ENCODE data around the gene NUAK2. TPM values are rescaled to one million over a fixed set of nuclear protein-coding genes. Genes with fewer than 3 reads are reported as not detected.
A peak's percentile ranks its signal among the peaks of the same experiment; 100 is the strongest.

Gene NUAK2
- total and polyA plus RNA-seq, 8 donors = 6.1 to 12.3 (median 8.6) TPM

- no peak for TF ChIP-seq CTCF (IDR thresholded peaks at IDR 0.05)
- ATAC-seq (no peak), DNase-seq (no peak)
- H3K27ac ChIP-seq = no peak overlapping the region
- intact Hi-C loops (cut with DNase I) = loop anchor here (2.0 to 5.0 kb wide), 2 partner anchors 51 kb away; no protein-coding TSS in a partner anchor
- no peaks in the 10 kb centered on the region for H3K36me3 ChIP-seq
- H3K4me1 ChIP-seq = peaks cover 0 to 33% of the 10 kb centered on the region in 2 donors
- H3K27me3 ChIP-seq = no peaks in the 10 kb centered on the region
- H3K9me3 ChIP-seq = no peaks in the 10 kb centered on the region
- no peak overlapping the region for H3K4me3 ChIP-seq
Observed at GRCh38 chr1:205323794-205324193, 2.2 kb upstream of the NUAK2 start.

GRCh38 chr1:205321959-205322283 is 376 bp upstream of the NUAK2 start:
- Histone ChIP-seq H3K27me3 (no peaks in the 10 kb centered on the region), H3K27ac (peak overlapping the region in 1 of 2 donors; percentile 94), H3K36me3 (no peaks in the 10 kb centered on the region), H3K9me3 (no peaks in the 10 kb centered on the region), H3K4me3 (peak overlapping the region in 1 of 2 donors; percentile 92), H3K4me1 (peaks cover 7 to 51% of the 10 kb centered on the region in 2 donors)
- TF ChIP-seq CTCF (IDR thresholded peaks at IDR 0.05) = no peak
- intact Hi-C loops (cut with DNase I) = loop anchor here in 1 of 2 donors (5.0 kb wide), 1 partner anchor 50 kb away; no protein-coding TSS in a partner anchor
- DNase-seq (no peak), ATAC-seq (no peak)

GRCh38 chr1:205319081-205320018 is 2.2 kb downstream of the NUAK2 start:
- H3K9me3 ChIP-seq = no peaks in the 10 kb centered on the region
- intact Hi-C loops (cut with DNase I) = loop anchor here in 1 of 2 donors (5.0 kb wide), 1 partner anchor 47 kb away; no protein-coding TSS in a partner anchor
- peak overlapping the region; percentile 77 to 94 for H3K27ac ChIP-seq
- H3K4me3 ChIP-seq = peak overlapping the region; percentile 11 to 92
- ATAC-seq (peak; percentile 40), DNase-seq (peak in 2 of 4 donors; percentile 74 to 86)
- no peaks in the 10 kb centered on the region for H3K36me3 ChIP-seq
- H3K4me1 ChIP-seq = peaks cover 20 to 66% of the 10 kb centered on the region in 2 donors
- no peak for TF ChIP-seq CTCF (IDR thresholded peaks at IDR 0.05)
- H3K27me3 ChIP-seq = no peaks in the 10 kb centered on the region

GRCh38 chr1:205318231-205318991 is 3.1 kb downstream of the NUAK2 start:
- intact Hi-C loops (cut with DNase I) = no loop called here
- Histone ChIP-seq H3K4me1 (peaks cover 29 to 75% of the 10 kb centered on the region in 2 donors), H3K36me3 (no peaks in the 10 kb centered on the region), H3K4me3 (peak overlapping the region in 1 of 2 donors; percentile 92), H3K9me3 (no peaks in the 10 kb centered on the region), H3K27me3 (no peaks in the 10 kb centered on the region), H3K27ac (peak overlapping the region; percentile 77 to 94)
- no peak for TF ChIP-seq CTCF (IDR thresholded peaks at IDR 0.05)
- DNase-seq (peak in 1 of 4 donors; percentile 52), ATAC-seq (peak; percentile 21)

All from left lung (tissue), 10 donors.